HepG2 (cell line): ENCODE data around the gene NAALAD2. TPM values are rescaled to one million over a fixed set of nuclear protein-coding genes. Genes with fewer than 3 reads are reported as not detected.

ENCODE experiments used
- ARID5B ChIP-seq: IDR thresholded peaks from 2 replicates; pipeline ENCODE4 v1.4.0; 2020; ENCODE audit warnings: mild to moderate bottlenecking, missing genetic modification reagents
- CBFB ChIP-seq: sonication (generic); formaldehyde crosslinking; IDR thresholded peaks from 2 replicates; pipeline ENCODE4 v1.4.0; 2020; ENCODE audit warnings: missing genetic modification reagents
- CENPX ChIP-seq: sonication (generic); formaldehyde crosslinking; IDR thresholded peaks from 2 replicates; pipeline ENCODE4 v1.9.0; 2021; ENCODE audit warnings: mild to moderate bottlenecking, missing genetic modification reagents, moderate library complexity
- FOXK1 ChIP-seq: sonication (generic); formaldehyde crosslinking; IDR thresholded peaks from 2 replicates; pipeline ENCODE4 v1.4.0; 2020; ENCODE audit warnings: low read depth, missing genetic modification reagents, borderline replicate concordance
- GPN1 ChIP-seq: sonication (generic); formaldehyde crosslinking; IDR thresholded peaks from 2 replicates; pipeline ENCODE4 v1.5.1; 2020; ENCODE audit warnings: missing genetic modification reagents, borderline replicate concordance
- HOXA3 ChIP-seq: sonication (generic); formaldehyde crosslinking; IDR thresholded peaks from 2 replicates; pipeline ENCODE4 v1.5.0; 2020; ENCODE audit warnings: missing genetic modification reagents
- HOXD1 ChIP-seq: sonication (generic); formaldehyde crosslinking; IDR thresholded peaks from 2 replicates; pipeline ENCODE4 v1.5.0; 2020; ENCODE audit warnings: missing genetic modification reagents
- MAF1 ChIP-seq: sonication (generic); formaldehyde crosslinking; IDR thresholded peaks from 2 replicates; pipeline ENCODE4 v1.5.0; 2020; ENCODE audit warnings: missing genetic modification reagents, borderline replicate concordance
- MAFK ChIP-seq, 2 experiments: IDR thresholded peaks in 1 of 2; conservative IDR thresholded peaks in 1 of 2; 2 replicates each; pipeline ENCODE4 v1.6.1; 2011; ENCODE audit warnings: improper control_type of control experiment in 2 of 2, low read length in 2 of 2
- NFATC3 ChIP-seq: sonication (generic); formaldehyde crosslinking; IDR thresholded peaks from 2 replicates; pipeline ENCODE4 v1.5.1; 2020; ENCODE audit warnings: mild to moderate bottlenecking, missing genetic modification reagents
- POLR2AphosphoS5 ChIP-seq: IDR thresholded peaks from 2 replicates; pipeline ENCODE4 v1.6.1; 2012; ENCODE audit warnings: low read depth, low read length
- PRMT3 ChIP-seq: sonication (generic); formaldehyde crosslinking; IDR thresholded peaks from 2 replicates; pipeline ENCODE4 v1.8.1; 2022; ENCODE audit warnings: low read depth, mild to moderate bottlenecking, moderate library complexity, missing genetic modification reagents, borderline replicate concordance
- SIN3B ChIP-seq: fragments of 150-350 bp; IDR thresholded peaks from 2 replicates; pipeline ENCODE4 v1.6.1; 2014; ENCODE audit warnings: low read length
- SNAPC5 ChIP-seq: sonication (generic); formaldehyde crosslinking; IDR thresholded peaks from 2 replicates; pipeline ENCODE4 v1.8.1; 2023; ENCODE audit warnings: mild to moderate bottlenecking, missing genetic modification reagents, borderline replicate concordance
- SRF ChIP-seq: IDR thresholded peaks from 2 replicates; pipeline ENCODE4 v1.6.1; 2011; ENCODE audit warnings: mild to moderate bottlenecking, low read depth, low read length, moderate library complexity
- THYN1 ChIP-seq: sonication (generic); formaldehyde crosslinking; IDR thresholded peaks from 2 replicates; pipeline ENCODE4 v1.8.1; 2023; ENCODE audit warnings: low read depth, mild to moderate bottlenecking, moderate library complexity, missing genetic modification reagents, borderline replicate concordance
- TSC22D2 ChIP-seq: sonication (generic); formaldehyde crosslinking; IDR thresholded peaks from 2 replicates; pipeline ENCODE4 v1.5.1; 2020; ENCODE audit warnings: missing genetic modification reagents, mild to moderate bottlenecking, borderline replicate concordance
- ZBED4 ChIP-seq: sonication (generic); formaldehyde crosslinking; IDR thresholded peaks from 2 replicates; pipeline ENCODE4 v1.4.0; 2020; ENCODE audit warnings: missing genetic modification reagents, borderline replicate concordance
- ZFAT ChIP-seq: sonication (generic); formaldehyde crosslinking; conservative IDR thresholded peaks from 2 replicates; pipeline ENCODE4 v1.8.1; 2023; ENCODE audit warnings: missing genetic modification reagents, inconsistent platforms
- ZNF207 ChIP-seq: fragments of 450-650 bp; IDR thresholded peaks from 2 replicates; pipeline ENCODE4 v1.6.1; 2016; ENCODE audit warnings: antibody characterized with exemption, borderline replicate concordance
- ZNF263 ChIP-seq: sonication (generic); formaldehyde crosslinking; IDR thresholded peaks from 2 replicates; pipeline ENCODE4 v1.4.0; 2020; ENCODE audit warnings: missing genetic modification reagents
- ZNF292 ChIP-seq: sonication (generic); formaldehyde crosslinking; IDR thresholded peaks from 2 replicates; pipeline ENCODE4 v1.8.1; 2022; ENCODE audit warnings: mild to moderate bottlenecking, low read depth, missing genetic modification reagents, borderline replicate concordance
- ZNF547 ChIP-seq: sonication (generic); formaldehyde crosslinking; IDR thresholded peaks from 2 replicates; pipeline ENCODE4 v1.5.1; 2020; ENCODE audit warnings: mild to moderate bottlenecking, missing genetic modification reagents
- polyA plus RNA-seq, 8 experiments: library from polyadenylated mRNA; depleted of rRNA in 3 of 8; stranded (reverse) in 7 of 8; unstranded in 1 of 8; fragments of >200 nt; fragmentation: Illumina TruSeq in 4 of 8; extraction: Trizol in 4 of 8; gene quantifications; 2 replicates each; pipeline versions ENCODE4 v1.2.1 to v1.2.3, GENCODE V29; 2011 to 2016; ENCODE audit warnings: low read depth in 4 of 8, missing spikeins in 1 of 8, mixed read lengths in 1 of 8; ENCODE audit not compliant: insufficient read depth in 1 of 8
- total RNA-seq, 5 experiments: library from RNA; depleted of rRNA; stranded (reverse); fragments of >200 nt; fragmentation: Illumina TruSeq; extraction: Trizol; gene quantifications; 2 replicates each; pipeline ENCODE4 v1.2.3, GENCODE V29; 2016; ENCODE audit warnings: low read depth in 1 of 5

Gene NAALAD2
- total and polyA plus RNA-seq, 2 of the 13 experiments (the other 11 are each of a cell fraction or from before 2014, with no cell fraction given), result 8.0 to 8.9 TPM

GRCh38 chr11:90222459-90223247 is 88.2 kb downstream of the NAALAD2 start, which contains the start of gene CHORDC1 (continued):
- no peak for TF ChIP-seq ZBED4 (CRISPR knock-in tag)
- no peak for TF ChIP-seq ARID5B (CRISPR knock-in tag)
- no peak for TF ChIP-seq PRMT3 (CRISPR knock-in tag)
- TF ChIP-seq SRF, result no peak
- TF ChIP-seq FOXK1 (CRISPR knock-in tag), result 0 out of 2 replicates have a peak, but pooled peaks have one; percentile 26
- TF ChIP-seq SNAPC5 (CRISPR knock-in tag), result no peak
- peak; percentile 76 for TF ChIP-seq POLR2AphosphoS5
- no peak for TF ChIP-seq ZNF207
- no peak for TF ChIP-seq THYN1 (CRISPR knock-in tag)
- TF ChIP-seq ZNF547 (CRISPR knock-in tag), result no peak
- no peak for TF ChIP-seq TSC22D2 (CRISPR knock-in tag)
- TF ChIP-seq CBFB, result no peak
- TF ChIP-seq MAF1 (CRISPR knock-in tag), result no peak
- peak; percentile 73 for TF ChIP-seq ZNF292
- TF ChIP-seq ZNF263, result no peak
- no peak for TF ChIP-seq SIN3B
- TF ChIP-seq MAFK (conservative IDR thresholded peaks at IDR 0.05 in 1 of 2, IDR thresholded peaks at IDR 0.05 in 1 of 2; ENCODE audit: low read length in 2 of 2), result no peak
- no peak for TF ChIP-seq ZFAT (CRISPR knock-in tag)
- no peak for TF ChIP-seq NFATC3 (CRISPR knock-in tag)
- 0 out of 2 replicates have a peak, but pooled peaks have one; percentile 50 for TF ChIP-seq HOXD1 (CRISPR knock-in tag)
- no peak for TF ChIP-seq CENPX (CRISPR knock-in tag)
- peak; percentile 49; the same call in 1 of the 2 replicates for TF ChIP-seq HOXA3 (CRISPR knock-in tag)
- TF ChIP-seq GPN1 (CRISPR knock-in tag), result no peak
